K562 (cell line): ENCODE data around the gene DHCR7. TPM values are rescaled to one million over a fixed set of nuclear protein-coding genes. Genes with fewer than 3 reads are reported as not detected.

ENCODE experiments used
- ATAC-seq: fragments of 200-7000 bp; cut with Tn5 transposase; 3 replicates; pipeline ENCODE4 v1.9.1; 2020; ENCODE audit warnings: moderate library complexity
- BruUV-seq: library from RNA; stranded (reverse); fragments of 400-500 nt; replicated peaks from 2 replicates; lab custom pipeline; 2021; lab: Mats Ljungman, UMichigan
- CTCF ChIA-PET: fragments of 300-600 bp; formaldehyde crosslinking; extraction: SDS; loops from one replicate; lab custom pipeline; 2021; ENCODE audit warnings: low intra/inter-chr PET ratio; lab: Yijun Ruan, JAX
- POLR2A ChIA-PET: fragments of 300-600, 350-650 bp; sonication (Branson Sonifier 250); formaldehyde crosslinking; extraction: SDS; loops from one replicate; lab custom pipeline; 2021; ENCODE audit warnings: antibody characterized with exemption, inconsistent platforms; lab: Yijun Ruan, JAX
- DNase-seq, 4 experiments: peaks; one replicate each; pipeline versions ENCODE4 v3.0.0 to v3.0.0-alpha.2; 2011 to 2018; ENCODE audit warnings: low spot score in 3 of 4, mixed read lengths in 3 of 4; ENCODE audit errors: extremely low read depth in 1 of 4
- FAIRE-seq: peaks from 2 replicates; lab custom pipeline; 2011; peaks lifted over from hg19 to GRCh38; lab: Jason Lieb, UNC
- H2AFZ ChIP-seq: 2 replicates; pipeline ENCODE4 v1.6.0; 2011; ENCODE audit warnings: low read depth, low read length, control low read depth, inconsistent platforms
- H3K27ac ChIP-seq: fragments of 200-600 bp; 3 replicates; pipeline ENCODE4 v1.8.0; 2011; ENCODE audit warnings: low read depth, mild to moderate bottlenecking, control low read depth, inconsistent platforms, low read length, moderate library complexity, mixed read lengths; ENCODE audit errors: extremely low read depth
- H3K27me3 ChIP-seq, 2 experiments: fragments of 300-600 bp in 1 of 2; 2 replicates in 1 of 2; 3 replicates in 1 of 2; pipeline versions ENCODE4 v1.6.0 to v1.8.0; 2011; ENCODE audit warnings: inconsistent platforms in 2 of 2, low read length in 2 of 2, mild to moderate bottlenecking in 1 of 2, mixed read lengths in 1 of 2, moderate library complexity in 1 of 2; ENCODE audit not compliant: control insufficient read depth in 2 of 2, insufficient read depth in 2 of 2
- H3K36me3 ChIP-seq: fragments of 300-600 bp; 3 replicates; pipeline ENCODE4 v1.8.0; 2011; ENCODE audit warnings: mild to moderate bottlenecking, low read length, inconsistent platforms; ENCODE audit not compliant: control insufficient read depth, insufficient read depth
- H3K4me1 ChIP-seq, 2 experiments: fragments of 200-600 bp in 1 of 2; replicated peaks in 1 of 2; 2 replicates in 1 of 2; 3 replicates in 1 of 2; pipeline versions ENCODE4 v1.5.1 to v1.8.0; 2011; ENCODE audit warnings: inconsistent platforms in 2 of 2, low read length in 2 of 2, mild to moderate bottlenecking in 1 of 2, mixed read lengths in 1 of 2, moderate library complexity in 1 of 2; ENCODE audit not compliant: control insufficient read depth in 2 of 2, insufficient read depth in 2 of 2
- H3K4me2 ChIP-seq: 2 replicates; pipeline ENCODE4 v1.6.1; 2011; ENCODE audit warnings: low read length, control low read depth, inconsistent platforms, mixed read lengths; ENCODE audit not compliant: insufficient read depth
- H3K4me3 ChIP-seq: fragments of 200-600 bp; sonication (generic), shearing (Covaris generic); 2 replicates; pipeline ENCODE4 v1.5.1; 2016; ENCODE audit warnings: control low read depth, inconsistent platforms
- H3K79me2 ChIP-seq: fragments of 200-600 bp; 3 replicates; pipeline ENCODE4 v1.8.0; 2011; ENCODE audit warnings: low read length, inconsistent platforms; ENCODE audit not compliant: control insufficient read depth, insufficient read depth
- H3K9ac ChIP-seq, 2 experiments: 2 replicates each; pipeline versions ENCODE4 v1.6.0 to v1.6.1; 2011; ENCODE audit warnings: low read depth in 2 of 2, low read length in 2 of 2, control low read depth in 1 of 2, inconsistent platforms in 1 of 2, mild to moderate bottlenecking in 1 of 2, mixed read lengths in 1 of 2; ENCODE audit not compliant: insufficient read depth in 1 of 2
- H3K9me1 ChIP-seq: one replicate; pipeline ENCODE4 v1.6.0; 2011; ENCODE audit warnings: inconsistent platforms, mild to moderate bottlenecking, low read length, moderate library complexity; ENCODE audit not compliant: control insufficient read depth, insufficient read depth
- H3K9me3 ChIP-seq: replicated peaks from 2 replicates; pipeline ENCODE4 v1.5.1; 2011; ENCODE audit warnings: low read depth, low read length, inconsistent platforms; ENCODE audit not compliant: control insufficient read depth, insufficient read depth
- H4K20me1 ChIP-seq: replicated peaks from 2 replicates; pipeline ENCODE4 v1.6.1; 2011; ENCODE audit warnings: low read length, inconsistent platforms, mixed read lengths; ENCODE audit not compliant: control insufficient read depth, insufficient read depth
- DACH1 ChIP-seq: fragments of 450-650 bp; IDR thresholded peaks from 2 replicates; pipeline ENCODE4 v1.6.1; 2018; ENCODE audit not compliant: partially characterized antibody
- JUN ChIP-seq, 2 experiments: sonication (generic) in 1 of 2; formaldehyde crosslinking in 1 of 2; IDR thresholded peaks; 2 replicates each; pipeline versions ENCODE4 v1.6.1 to v1.8.0; 2012 to 2022; ENCODE audit warnings: borderline replicate concordance in 2 of 2, mild to moderate bottlenecking in 2 of 2, improper control_type of control experiment in 1 of 2, low read depth in 1 of 2, low read length in 1 of 2, missing genetic modification reagents in 1 of 2
- SMARCB1 ChIP-seq: IDR thresholded peaks from 2 replicates; pipeline ENCODE4 v1.6.1; 2011; ENCODE audit warnings: improper control_type of control experiment, low read depth; ENCODE audit not compliant: insufficient read length
- WGBS: fragments of 100-300 bp; shearing (Covaris generic); methylation state at CpG from one replicate; pipeline ENCODE4 v1.1.6; 2016; ENCODE audit warnings: low coverage, mixed read lengths; ENCODE audit not compliant: insufficient coverage; ENCODE audit errors: missing lambda C conversion rate; 5-methylcytosine and 5-hydroxymethylcytosine counted together
- in situ Hi-C: fragments of 300-500 bp; cut with MboI; formaldehyde crosslinking; loops from 4 replicates; pipeline ENCODE4 v1.15.0; 2018; ENCODE audit warnings: inconsistent platforms, mixed read lengths
- intact Hi-C: fragments of 100-400 bp; cut with micrococcal nuclease; formaldehyde crosslinking; loops from 2 replicates; pipeline ENCODE4 v1.14.2; 2022
- polyA plus RNA-seq, 8 experiments: library from polyadenylated mRNA; depleted of rRNA in 4 of 8; stranded (reverse) in 5 of 8; unstranded in 3 of 8; fragments of >200 nt; fragmentation: Nextera tagmentation in 2 of 8; fragmentation: Illumina TruSeq in 1 of 8; extraction: Ambion mirVana in 2 of 8; extraction: Trizol in 1 of 8; gene quantifications; 2 replicates each; pipeline versions ENCODE4 v1.2.1 to v1.2.3, GENCODE V29; 2011 to 2014; ENCODE audit warnings: inconsistent platforms in 1 of 8, missing spikeins in 1 of 8
- total RNA-seq, 7 experiments: library from RNA; depleted of rRNA in 6 of 7; stranded (reverse); fragments of >200 nt in 6 of 7; fragmentation: Illumina TruSeq in 2 of 7; extraction: Trizol in 2 of 7; gene quantifications; 2 replicates each; pipeline versions ENCODE4 v1.2.1 to v1.2.3, GENCODE V29; 2011 to 2021; ENCODE audit warnings: low replicate concordance in 1 of 7
- TF ChIP-seq, protein P1 (sequence below): sonication (generic); formaldehyde crosslinking; IDR thresholded peaks from 2 replicates; pipeline ENCODE4 v1.8.0; 2022; ENCODE audit warnings: mild to moderate bottlenecking, missing genetic modification reagents

The DHCR7 gene
- total and polyA plus RNA-seq, 9 of the 15 experiments (the other 6 are each of a cell fraction or from before 2014, with no cell fraction given) = 8.4 to 192 (median 82.4) TPM

DNA sequence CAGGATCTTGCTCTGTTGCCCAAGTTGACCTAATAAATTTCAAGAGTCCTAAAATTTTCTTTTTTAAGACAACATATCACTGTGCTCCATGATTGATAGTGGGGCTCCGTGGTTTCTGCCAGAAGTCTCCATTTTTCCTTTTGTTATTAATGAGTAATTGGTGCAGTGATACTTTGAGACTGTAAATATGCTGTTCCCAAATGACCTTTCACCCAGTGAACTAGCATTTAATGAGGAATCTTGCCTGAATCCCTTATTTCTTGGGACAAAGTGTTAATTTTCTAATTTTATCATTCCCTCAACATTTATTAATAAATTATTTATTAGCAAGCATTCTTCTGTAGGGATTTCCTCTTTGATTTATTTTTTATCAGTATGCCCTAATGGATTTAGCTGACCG lies 2.3 kb upstream of the DHCR7 start:
- TF ChIP-seq, protein P1, sequence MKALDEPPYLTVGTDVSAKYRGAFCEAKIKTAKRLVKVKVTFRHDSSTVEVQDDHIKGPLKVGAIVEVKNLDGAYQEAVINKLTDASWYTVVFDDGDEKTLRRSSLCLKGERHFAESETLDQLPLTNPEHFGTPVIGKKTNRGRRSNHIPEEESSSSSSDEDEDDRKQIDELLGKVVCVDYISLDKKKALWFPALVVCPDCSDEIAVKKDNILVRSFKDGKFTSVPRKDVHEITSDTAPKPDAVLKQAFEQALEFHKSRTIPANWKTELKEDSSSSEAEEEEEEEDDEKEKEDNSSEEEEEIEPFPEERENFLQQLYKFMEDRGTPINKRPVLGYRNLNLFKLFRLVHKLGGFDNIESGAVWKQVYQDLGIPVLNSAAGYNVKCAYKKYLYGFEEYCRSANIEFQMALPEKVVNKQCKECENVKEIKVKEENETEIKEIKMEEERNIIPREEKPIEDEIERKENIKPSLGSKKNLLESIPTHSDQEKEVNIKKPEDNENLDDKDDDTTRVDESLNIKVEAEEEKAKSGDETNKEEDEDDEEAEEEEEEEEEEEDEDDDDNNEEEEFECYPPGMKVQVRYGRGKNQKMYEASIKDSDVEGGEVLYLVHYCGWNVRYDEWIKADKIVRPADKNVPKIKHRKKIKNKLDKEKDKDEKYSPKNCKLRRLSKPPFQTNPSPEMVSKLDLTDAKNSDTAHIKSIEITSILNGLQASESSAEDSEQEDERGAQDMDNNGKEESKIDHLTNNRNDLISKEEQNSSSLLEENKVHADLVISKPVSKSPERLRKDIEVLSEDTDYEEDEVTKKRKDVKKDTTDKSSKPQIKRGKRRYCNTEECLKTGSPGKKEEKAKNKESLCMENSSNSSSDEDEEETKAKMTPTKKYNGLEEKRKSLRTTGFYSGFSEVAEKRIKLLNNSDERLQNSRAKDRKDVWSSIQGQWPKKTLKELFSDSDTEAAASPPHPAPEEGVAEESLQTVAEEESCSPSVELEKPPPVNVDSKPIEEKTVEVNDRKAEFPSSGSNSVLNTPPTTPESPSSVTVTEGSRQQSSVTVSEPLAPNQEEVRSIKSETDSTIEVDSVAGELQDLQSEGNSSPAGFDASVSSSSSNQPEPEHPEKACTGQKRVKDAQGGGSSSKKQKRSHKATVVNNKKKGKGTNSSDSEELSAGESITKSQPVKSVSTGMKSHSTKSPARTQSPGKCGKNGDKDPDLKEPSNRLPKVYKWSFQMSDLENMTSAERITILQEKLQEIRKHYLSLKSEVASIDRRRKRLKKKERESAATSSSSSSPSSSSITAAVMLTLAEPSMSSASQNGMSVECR = no peak
- peak; percentile 66 for TF ChIP-seq DACH1
- TF ChIP-seq JUN (IDR thresholded peaks at IDR 0.05; ENCODE audit: borderline replicate concordance, low read depth, low read length) = no peak
- TF ChIP-seq JUN (CRISPR knock-in tag; IDR thresholded peaks at IDR 0.05; ENCODE audit: borderline replicate concordance) = no peak
- no peak for TF ChIP-seq SMARCB1
- no peak overlapping the region for H3K4me3 ChIP-seq
- DNase-seq = no peak
- ChIA-PET POLR2A (interaction anchor here (0.6 kb wide), 1 partner anchor 932 kb away, joined by 3 read pairs; no protein-coding TSS in a partner anchor), CTCF (no interaction called here)
- in situ Hi-C loops = no loop called here
- intact Hi-C loops = no loop called here
- no peaks in the 10 kb centered on the region for H3K9me1 ChIP-seq
- H3K4me1 ChIP-seq = peaks cover 12 to 43% of the 10 kb centered on the region in 2 experiments; a peak in 4 of 5 replicates
- no peak for ATAC-seq
- H3K36me3 ChIP-seq = peaks cover 35% of the 10 kb centered on the region
- H3K27me3 ChIP-seq = no peaks in the 10 kb centered on the region
- H3K4me2 ChIP-seq = no peak overlapping the region
- WGBS = 48% methylated on average over 2 of the region's 2 CpGs
- no peaks in the 10 kb centered on the region for H4K20me1 ChIP-seq
- no peak overlapping the region for H3K9ac ChIP-seq
- H2AFZ ChIP-seq = no peak overlapping the region
- BruUV-seq = no TSS peak
- H3K79me2 ChIP-seq = peaks cover 80% of the 10 kb centered on the region
- FAIRE-seq = no peak
- no peak overlapping the region for H3K27ac ChIP-seq
- 0 out of 2 replicates have a peak, but pooled peaks cover 3% of the 10 kb centered on the region for H3K9me3 ChIP-seq
